22Rv1 (cell line): ENCODE results near the gene EGF.

Source experiments
- H3K27ac ChIP-seq: fragments of 450-650 bp; 2 replicates; pipeline ENCODE4 v1.5.1; 2017
- CTCF ChIP-seq: fragments of 450-650 bp; IDR thresholded peaks from 2 replicates; pipeline ENCODE4 v1.5.1; 2017; ENCODE audit warnings: mild to moderate bottlenecking
- ZFX ChIP-seq: fragments of 450-650 bp; IDR thresholded peaks from 2 replicates; pipeline ENCODE4 v1.6.1; 2017; ENCODE audit warnings: antibody characterized with exemption, borderline replicate concordance

EGF gene

GRCh38 chr4:110007217-110007616 lies 94.5 kb downstream of the EGF start:
- TF ChIP-seq ZFX = no peak
- no peak for TF ChIP-seq CTCF
- no peak overlapping the region for H3K27ac ChIP-seq

GRCh38 chr4:110008540-110008939 lies 95.9 kb downstream of the EGF start:
- TF ChIP-seq CTCF (no peak), ZFX (no peak)
- H3K27ac ChIP-seq = no peak overlapping the region

- no peak for TF ChIP-seq CTCF
- TF ChIP-seq ZFX = no peak
- no peak overlapping the region for H3K27ac ChIP-seq
Observed at GRCh38 chr4:110009550-110009949, 96.9 kb downstream of the EGF start.

- TF ChIP-seq CTCF = no peak
- TF ChIP-seq ZFX = no peak
- H3K27ac ChIP-seq = no peak overlapping the region
Observed at GRCh38 chr4:110010797-110011196, 98.1 kb downstream of the EGF start.

- H3K27ac ChIP-seq = no peak overlapping the region
- no peak for TF ChIP-seq ZFX
- no peak for TF ChIP-seq CTCF
Observed at GRCh38 chr4:110012917-110013316, 100.2 kb downstream of the EGF start.

- TF ChIP-seq CTCF (no peak), ZFX (no peak)
- no peak overlapping the region for H3K27ac ChIP-seq
Observed at GRCh38 chr4:110014233-110014632, 101.5 kb downstream of the EGF start.

- H3K27ac ChIP-seq = no peak overlapping the region
- TF ChIP-seq CTCF (no peak), ZFX (no peak)
Observed at GRCh38 chr4:110019153-110019552, 106.5 kb downstream of the EGF start.
